Hindlimb muscle (tissue), 1 donor: ENCODE data around the gene PUM1. TPM values are rescaled to one million over a fixed set of nuclear protein-coding genes. Genes with fewer than 3 reads are reported as not detected.

Experiments used
- DNase-seq: peaks from one replicate; pipeline ENCODE4 v3.0.0-alpha.2; 2013
- polyA plus RNA-seq: library from polyadenylated mRNA; unstranded; fragments of 120-200 nt; gene quantifications from one replicate; pipeline ENCODE4 v1.2.1, GENCODE V29; 2013; ENCODE audit not compliant: insufficient read length

The PUM1 gene
- polyA plus RNA-seq, 1 donor = 60.9 TPM

- DNase-seq = no peak
Observed at GRCh38 chr1:30889511-30889910, 176.0 kb downstream of the PUM1 start.

GRCh38 chr1:30888975-30889374 lies 176.5 kb downstream of the PUM1 start:
- no peak for DNase-seq

- no peak for DNase-seq
Observed at GRCh38 chr1:30888391-30888790, 177.1 kb downstream of the PUM1 start.

- DNase-seq = no peak
Observed at GRCh38 chr1:30887485-30888315, 177.8 kb downstream of the PUM1 start.

GRCh38 chr1:30886710-30887428 lies 178.6 kb downstream of the PUM1 start:
- DNase-seq = no peak

- DNase-seq = no peak
Observed at GRCh38 chr1:30885570-30886522, 179.7 kb downstream of the PUM1 start.

GRCh38 chr1:30884723-30885122 lies 180.8 kb downstream of the PUM1 start:
- DNase-seq = no peak

- DNase-seq = no peak
Observed at GRCh38 chr1:30883389-30884172, 181.9 kb downstream of the PUM1 start.

GRCh38 chr1:30882678-30883388 lies 182.7 kb downstream of the PUM1 start:
- no peak for DNase-seq

Other genes with a start within 250 kb of the PUM1 start
- gene SDC3, start 157.0 kb downstream of the PUM1 start, polyA plus RNA-seq = 36.0 TPM
- 1.8 TPM for gene NKAIN1, start 174.2 kb upstream of the PUM1 start, polyA plus RNA-seq
- 37.0 TPM for gene SNRNP40, start 231.1 kb upstream of the PUM1 start, polyA plus RNA-seq
- 24.2 TPM for gene ZCCHC17, start 231.3 kb upstream of the PUM1 start, polyA plus RNA-seq